Neutrophil (primary cell): Measurements from ENCODE around the gene SLC22A4.

ENCODE experiments used
- H3K27ac ChIP-seq: fragments of 200-600 bp; sonication (generic); 2 replicates; pipeline ENCODE4 v1.5.1; 2016; ENCODE audit warnings: mild to moderate bottlenecking, moderate library complexity
- H3K27me3 ChIP-seq: fragments of 200-600 bp; sonication (generic); 2 replicates; pipeline ENCODE4 v1.6.0; 2016; ENCODE audit warnings: mild to moderate bottlenecking
- H3K36me3 ChIP-seq: fragments of 200-600 bp; sonication (generic); 2 replicates; pipeline ENCODE4 v1.5.1; 2017
- H3K4me1 ChIP-seq, 2 experiments: fragments of 200-600 bp in 1 of 2; sonication (generic) in 1 of 2; 1 replicate in 1 of 2; 2 replicates in 1 of 2; pipeline versions ENCODE4 v1.5.1 to v1.6.1; 2013 to 2016; ENCODE audit warnings: low read depth in 1 of 2, low read length in 1 of 2, mild to moderate bottlenecking in 1 of 2, moderate library complexity in 1 of 2; ENCODE audit not compliant: control insufficient read depth in 1 of 2, insufficient read depth in 1 of 2
- H3K4me3 ChIP-seq, 2 experiments: fragments of 200-600 bp in 1 of 2; sonication (generic) in 1 of 2; 1 replicate in 1 of 2; 2 replicates in 1 of 2; pipeline ENCODE4 v1.5.1; 2013 to 2016; ENCODE audit warnings: low read depth in 1 of 2, low read length in 1 of 2, mild to moderate bottlenecking in 1 of 2, moderate library complexity in 1 of 2
- H3K9me3 ChIP-seq: fragments of 200-600 bp; sonication (generic); 2 replicates; pipeline ENCODE4 v1.5.1; 2016
- TF ChIP-seq, protein P1 (sequence below): fragments of 200-600 bp; sonication (generic); IDR thresholded peaks from 2 replicates; pipeline ENCODE4 v1.5.1; 2016; ENCODE audit warnings: antibody characterized with exemption

SLC22A4 gene

DNA sequence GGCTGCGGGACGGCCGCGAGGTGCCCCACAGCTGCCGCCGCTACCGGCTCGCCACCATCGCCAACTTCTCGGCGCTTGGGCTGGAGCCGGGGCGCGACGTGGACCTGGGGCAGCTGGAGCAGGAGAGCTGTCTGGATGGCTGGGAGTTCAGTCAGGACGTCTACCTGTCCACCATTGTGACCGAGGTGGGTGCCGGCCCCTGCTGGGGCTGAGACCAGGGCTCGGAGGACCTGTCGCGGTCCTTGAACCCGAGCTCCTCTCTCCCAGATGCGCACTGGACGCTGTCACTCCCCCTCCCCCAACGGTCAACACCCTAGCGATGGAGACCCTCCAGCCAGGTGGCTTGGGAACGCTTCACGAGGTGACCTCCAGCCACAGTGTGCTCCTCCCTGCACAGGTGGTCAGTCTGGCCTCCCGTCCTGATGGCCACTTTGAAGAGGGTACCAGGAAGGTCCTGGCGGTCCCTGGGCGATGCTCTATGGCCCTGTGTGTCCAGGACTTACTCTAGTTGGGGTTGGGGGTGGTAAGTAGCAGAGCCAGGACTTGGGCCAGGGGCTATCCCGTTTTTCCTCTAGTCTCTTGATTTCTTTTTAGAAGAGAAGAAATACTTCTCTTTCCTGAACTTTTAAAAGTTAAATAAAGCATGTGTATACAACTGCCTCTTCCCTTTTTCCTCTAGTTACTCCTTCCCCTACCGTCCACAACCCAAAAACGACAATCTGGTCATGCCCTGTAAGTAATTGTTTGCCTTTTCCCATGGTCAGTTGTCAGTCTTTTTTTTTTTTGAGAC is 76.2 kb downstream of the SLC22A4 start:
- H3K4me1 ChIP-seq = peaks cover 10 to 13% of the 10 kb centered on the region in 2 experiments
- TF ChIP-seq, protein P1, sequence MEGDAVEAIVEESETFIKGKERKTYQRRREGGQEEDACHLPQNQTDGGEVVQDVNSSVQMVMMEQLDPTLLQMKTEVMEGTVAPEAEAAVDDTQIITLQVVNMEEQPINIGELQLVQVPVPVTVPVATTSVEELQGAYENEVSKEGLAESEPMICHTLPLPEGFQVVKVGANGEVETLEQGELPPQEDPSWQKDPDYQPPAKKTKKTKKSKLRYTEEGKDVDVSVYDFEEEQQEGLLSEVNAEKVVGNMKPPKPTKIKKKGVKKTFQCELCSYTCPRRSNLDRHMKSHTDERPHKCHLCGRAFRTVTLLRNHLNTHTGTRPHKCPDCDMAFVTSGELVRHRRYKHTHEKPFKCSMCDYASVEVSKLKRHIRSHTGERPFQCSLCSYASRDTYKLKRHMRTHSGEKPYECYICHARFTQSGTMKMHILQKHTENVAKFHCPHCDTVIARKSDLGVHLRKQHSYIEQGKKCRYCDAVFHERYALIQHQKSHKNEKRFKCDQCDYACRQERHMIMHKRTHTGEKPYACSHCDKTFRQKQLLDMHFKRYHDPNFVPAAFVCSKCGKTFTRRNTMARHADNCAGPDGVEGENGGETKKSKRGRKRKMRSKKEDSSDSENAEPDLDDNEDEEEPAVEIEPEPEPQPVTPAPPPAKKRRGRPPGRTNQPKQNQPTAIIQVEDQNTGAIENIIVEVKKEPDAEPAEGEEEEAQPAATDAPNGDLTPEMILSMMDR = no peak
- H3K4me3 ChIP-seq = peak overlapping the region; percentile 68 to 85
- no peaks in the 10 kb centered on the region for H3K36me3 ChIP-seq
- no peaks in the 10 kb centered on the region for H3K9me3 ChIP-seq
- peaks cover 30% of the 10 kb centered on the region for H3K27me3 ChIP-seq
- H3K27ac ChIP-seq = peak overlapping the region; percentile 34

DNA sequence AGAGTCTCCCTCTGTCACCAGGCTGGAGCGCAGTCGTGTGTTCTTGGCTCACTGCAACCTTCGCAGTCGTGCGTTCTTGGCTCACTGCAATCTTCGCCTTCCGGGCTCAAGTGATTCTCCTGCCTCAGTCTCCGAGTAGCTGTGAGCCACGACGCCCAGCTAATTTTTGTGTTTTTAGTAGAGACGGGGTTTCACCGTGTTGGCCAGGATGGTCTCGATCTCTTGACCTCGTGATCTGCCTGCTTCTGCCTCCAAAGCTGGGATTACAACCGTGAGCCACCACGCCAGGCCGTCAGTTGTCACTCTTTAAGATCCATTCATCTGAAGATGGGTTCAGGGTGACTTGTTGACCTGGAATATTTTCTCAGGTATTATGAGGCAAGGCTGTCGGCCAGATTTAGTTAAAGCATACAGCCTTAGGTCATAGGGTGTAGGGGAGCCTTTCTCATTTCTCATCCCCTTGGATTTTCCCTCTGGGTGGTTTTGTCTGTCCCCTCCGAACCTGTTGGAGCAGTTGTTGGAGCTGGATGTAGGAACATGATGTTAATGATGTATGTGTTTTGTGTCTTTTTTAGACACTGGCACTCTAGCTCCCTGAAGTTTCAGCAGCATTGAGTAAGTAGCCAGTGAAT is 76.9 kb downstream of the SLC22A4 start:
- H3K4me3 ChIP-seq = no peak overlapping the region
- peaks cover 30% of the 10 kb centered on the region for H3K27me3 ChIP-seq
- no peak overlapping the region for H3K27ac ChIP-seq
- no peaks in the 10 kb centered on the region for H3K36me3 ChIP-seq
- H3K9me3 ChIP-seq = no peaks in the 10 kb centered on the region
- TF ChIP-seq, protein P1 = no peak
- peaks cover 10 to 13% of the 10 kb centered on the region in 2 experiments for H3K4me1 ChIP-seq

- Histone ChIP-seq H3K4me3 (no peak overlapping the region), H3K4me1 (peaks cover 10 to 13% of the 10 kb centered on the region in 2 experiments), H3K27ac (no peak overlapping the region), H3K27me3 (peaks cover 30% of the 10 kb centered on the region), H3K36me3 (no peaks in the 10 kb centered on the region), H3K9me3 (no peaks in the 10 kb centered on the region)
- TF ChIP-seq, protein P1 = no peak
These were observed 77.4 kb downstream of the SLC22A4 start for GRCh38 chr5:132371603-132371994.

DNA sequence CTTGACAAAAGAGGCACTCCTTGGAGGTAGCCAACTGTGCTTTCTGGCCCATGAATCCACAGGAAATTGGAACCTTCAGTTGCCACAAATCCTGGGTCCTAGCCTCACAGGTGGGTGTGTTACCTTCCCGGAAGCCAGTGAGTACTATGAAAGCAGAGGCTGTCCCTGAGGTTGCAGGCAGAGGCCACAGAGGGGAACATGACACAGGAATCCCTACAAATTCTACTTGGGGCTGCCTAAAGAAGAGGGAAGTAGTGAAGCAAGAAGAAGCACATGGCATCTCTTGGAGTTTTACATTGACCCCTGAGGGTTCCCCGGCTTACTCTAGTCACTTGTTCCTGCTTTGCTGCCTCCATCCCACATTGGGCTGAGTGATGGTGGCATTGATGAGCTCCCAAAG is 77.9 kb downstream of the SLC22A4 start:
- Histone ChIP-seq H3K4me1 (peaks cover 10 to 13% of the 10 kb centered on the region in 2 experiments), H3K36me3 (no peaks in the 10 kb centered on the region), H3K27me3 (peaks cover 30% of the 10 kb centered on the region), H3K9me3 (no peaks in the 10 kb centered on the region), H3K27ac (no peak overlapping the region), H3K4me3 (no peak overlapping the region)
- TF ChIP-seq, protein P1 = no peak

- Histone ChIP-seq H3K9me3 (no peaks in the 10 kb centered on the region), H3K4me3 (no peak overlapping the region), H3K27ac (no peak overlapping the region), H3K36me3 (no peaks in the 10 kb centered on the region), H3K27me3 (peaks cover 30% of the 10 kb centered on the region), H3K4me1 (peaks cover 10 to 13% of the 10 kb centered on the region in 2 experiments)
- TF ChIP-seq, protein P1 = no peak
These were observed 78.3 kb downstream of the SLC22A4 start for GRCh38 chr5:132372542-132372941.
